NT2/D1 (cell line): Measurements from ENCODE around the gene MRPS12.

ENCODE experiments used
- SUZ12 ChIP-seq: IDR thresholded peaks from 2 replicates; pipeline ENCODE4 v1.6.1; 2011; ENCODE audit not compliant: insufficient read length, insufficient read depth; ENCODE audit errors: extremely low read depth
- YY1 ChIP-seq: IDR thresholded peaks from 2 replicates; pipeline ENCODE4 v1.6.1; 2011; ENCODE audit not compliant: insufficient read length, insufficient read depth
- ZNF274 ChIP-seq: IDR thresholded peaks from 2 replicates; pipeline ENCODE4 v1.6.1; 2011; ENCODE audit warnings: mild to moderate bottlenecking, low read depth, low read length

GRCh38 chr19:38945562-38946228, 15.0 kb downstream of the MRPS12 start:
- TF ChIP-seq ZNF274 (no peak), YY1 (no peak), SUZ12 (no peak)
